GM19452 (cell line): ENCODE results near the gene INSC.

Experiments
- ATAC-seq: cut with Tn5 transposase; IDR thresholded peaks from one replicate; pipeline ENCODE4 v1.9.1; 2021; ENCODE audit not compliant: unreplicated experiment

INSC gene

GRCh38 chr11:15180212-15180792, 65.6 kb downstream of the INSC start:
- ATAC-seq, result peak; percentile 92

GRCh38 chr11:15182372-15182771, 67.6 kb downstream of the INSC start:
- no peak for ATAC-seq

GRCh38 chr11:15185021-15185420, 70.3 kb downstream of the INSC start:
- ATAC-seq, result no peak

GRCh38 chr11:15186146-15186545, 71.4 kb downstream of the INSC start:
- ATAC-seq, result no peak

- no peak for ATAC-seq
These were observed 74.5 kb downstream of the INSC start for GRCh38 chr11:15189189-15189588.

- no peak for ATAC-seq
These were observed 75.1 kb downstream of the INSC start for GRCh38 chr11:15189641-15190365.

GRCh38 chr11:15190611-15191010, 75.9 kb downstream of the INSC start:
- no peak for ATAC-seq

GRCh38 chr11:15192005-15192556, 77.4 kb downstream of the INSC start:
- ATAC-seq, result no peak

GRCh38 chr11:15194671-15195415, 80.1 kb downstream of the INSC start:
- no peak for ATAC-seq

- no peak for ATAC-seq
These were observed 80.9 kb downstream of the INSC start for GRCh38 chr11:15195454-15196200.

- ATAC-seq, result no peak
These were observed 82.0 kb downstream of the INSC start for GRCh38 chr11:15196704-15197103.

GRCh38 chr11:15197696-15198095, 83.0 kb downstream of the INSC start:
- no peak for ATAC-seq

- ATAC-seq, result no peak
These were observed 83.6 kb downstream of the INSC start for GRCh38 chr11:15198284-15198683.

GRCh38 chr11:15199693-15200092, 85.0 kb downstream of the INSC start:
- no peak for ATAC-seq

GRCh38 chr11:15200696-15201095, 86.0 kb downstream of the INSC start:
- ATAC-seq, result no peak

- ATAC-seq, result no peak
These were observed 86.9 kb downstream of the INSC start for GRCh38 chr11:15201586-15201985.

- ATAC-seq, result no peak
These were observed 87.9 kb downstream of the INSC start for GRCh38 chr11:15202626-15203025.

- ATAC-seq, result no peak
These were observed 90.0 kb downstream of the INSC start for GRCh38 chr11:15204711-15205110.

GRCh38 chr11:15206791-15207190, 92.1 kb downstream of the INSC start:
- no peak for ATAC-seq

GRCh38 chr11:15208378-15209222, 93.9 kb downstream of the INSC start:
- ATAC-seq, result peak; percentile 96
